GM23338 (cell line): ENCODE measurements around the gene EXOC7. TPM values are rescaled to one million over a fixed set of nuclear protein-coding genes. Genes with fewer than 3 reads are reported as not detected.

ENCODE experiments used
- ATAC-seq: fragments of 200-7000 bp; cut with Tn5 transposase; 3 replicates; pipeline ENCODE4 v1.9.1; 2020
- DNase-seq: peaks from one replicate; pipeline ENCODE4 v3.0.0-alpha.2; 2015; ENCODE audit warnings: low spot score
- H2AFZ ChIP-seq: fragments of 200-600 bp; sonication (generic); 2 replicates; pipeline ENCODE4 v1.8.0; 2016; ENCODE audit warnings: antibody characterized with exemption, mild to moderate bottlenecking, moderate library complexity
- H3F3A ChIP-seq: fragments of 200-600 bp; sonication (generic); replicated peaks from 2 replicates; pipeline ENCODE4 v1.8.0; 2017; ENCODE audit warnings: antibody characterized with exemption, mixed run types, low read depth
- H3K27ac ChIP-seq: fragments of 200-600 bp; sonication (generic); 2 replicates; pipeline ENCODE4 v1.6.1; 2016; ENCODE audit warnings: low read depth
- H3K27me3 ChIP-seq: fragments of 200-600 bp; sonication (generic); 2 replicates; pipeline ENCODE4 v1.8.0; 2016; ENCODE audit warnings: mild to moderate bottlenecking, mixed run types, moderate library complexity; ENCODE audit not compliant: insufficient read depth
- H3K36me3 ChIP-seq: fragments of 200-600 bp; sonication (generic); 2 replicates; pipeline ENCODE4 v1.8.0; 2016; ENCODE audit warnings: mild to moderate bottlenecking; ENCODE audit not compliant: insufficient read depth
- H3K4me1 ChIP-seq: fragments of 200-600 bp; sonication (generic); 2 replicates; pipeline ENCODE4 v1.8.0; 2016; ENCODE audit warnings: mild to moderate bottlenecking, moderate library complexity; ENCODE audit not compliant: insufficient read depth
- H3K4me2 ChIP-seq: fragments of 200-600 bp; sonication (generic); 2 replicates; pipeline ENCODE4 v1.7.1; 2017; ENCODE audit warnings: mixed run types
- H3K4me3 ChIP-seq: fragments of 200-600 bp; sonication (generic); 2 replicates; pipeline ENCODE4 v1.6.1; 2016; ENCODE audit warnings: mixed run types
- H3K79me2 ChIP-seq: fragments of 200-600 bp; sonication (generic); replicated peaks from 2 replicates; pipeline ENCODE4 v1.8.0; 2017; ENCODE audit warnings: mild to moderate bottlenecking; ENCODE audit not compliant: insufficient read depth
- H3K9me2 ChIP-seq: fragments of 200-600 bp; sonication (generic); 2 replicates; pipeline ENCODE4 v1.8.0; 2017; ENCODE audit not compliant: insufficient read depth
- H4K20me1 ChIP-seq: fragments of 200-600 bp; sonication (generic); replicated peaks from 2 replicates; pipeline ENCODE4 v1.8.0; 2017; ENCODE audit warnings: mild to moderate bottlenecking; ENCODE audit not compliant: insufficient read depth
- H3K27ac Mint-ChIP-seq: 2 replicates; pipeline ENCODE4 v1.8.0; 2020; ENCODE audit warnings: inconsistent platforms, mild to moderate bottlenecking, moderate library complexity, mixed read lengths
- H3K27me3 Mint-ChIP-seq: 3 replicates; pipeline ENCODE4 v1.8.0; 2022; ENCODE audit warnings: low read depth, mild to moderate bottlenecking, moderate library complexity, mixed read lengths, inconsistent platforms; ENCODE audit not compliant: insufficient read depth, poor library complexity
- H3K36me3 Mint-ChIP-seq: 3 replicates; pipeline ENCODE4 v1.8.0; 2021; ENCODE audit warnings: low read depth, mild to moderate bottlenecking, inconsistent platforms, moderate library complexity, mixed read lengths
- H3K4me1 Mint-ChIP-seq: 3 replicates; pipeline ENCODE4 v1.8.0; 2020; ENCODE audit warnings: mild to moderate bottlenecking, inconsistent platforms, mixed read lengths
- H3K4me3 Mint-ChIP-seq: 3 replicates; pipeline ENCODE4 v1.8.0; 2021; ENCODE audit warnings: moderate library complexity, mild to moderate bottlenecking, inconsistent platforms, mixed read lengths
- H3K9me3 Mint-ChIP-seq: 3 replicates; pipeline ENCODE4 v1.8.0; 2020; ENCODE audit warnings: moderate library complexity, mild to moderate bottlenecking, inconsistent platforms, mixed read lengths
- CREB1 ChIP-seq: fragments of 250-450 bp; sonication (Bioruptor Pico); IDR thresholded peaks from 2 replicates; pipeline ENCODE4 v1.5.0; 2020; ENCODE audit warnings: low read depth, mild to moderate bottlenecking, moderate library complexity
- EZH2phosphoT487 ChIP-seq: fragments of 200-600 bp; sonication (generic); IDR thresholded peaks from one replicate; pipeline ENCODE4 v1.8.1; 2018; ENCODE audit warnings: antibody characterized with exemption; ENCODE audit not compliant: unreplicated experiment
- JUNB ChIP-seq: IDR thresholded peaks from one replicate; pipeline ENCODE4 v1.6.1; 2016; ENCODE audit warnings: antibody characterized with exemption; ENCODE audit not compliant: unreplicated experiment
- NANOG ChIP-seq: IDR thresholded peaks from 2 replicates; pipeline ENCODE4 v1.6.1; 2016; ENCODE audit warnings: antibody characterized with exemption, borderline replicate concordance
- POLR2AphosphoS5 ChIP-seq: IDR thresholded peaks from 2 replicates; pipeline ENCODE4 v1.6.1; 2016; ENCODE audit warnings: antibody characterized with exemption, low read depth
- ZNF331 ChIP-seq: fragments of 250-450 bp; sonication (Bioruptor Pico); IDR thresholded peaks from 2 replicates; pipeline ENCODE4 v1.5.0; 2020; ENCODE audit warnings: low read depth, mild to moderate bottlenecking, moderate library complexity
- polyA plus RNA-seq: library from polyadenylated mRNA; unstranded; fragments of >200 nt; fragmentation: Nextera tagmentation; extraction: Ambion mirVana; gene quantifications from 2 replicates; pipeline ENCODE4 v1.2.1, GENCODE V29; 2016
- total RNA-seq: library from RNA; depleted of rRNA; stranded (reverse); fragments of >200 nt; shearing (Covaris generic); gene quantifications from 2 replicates; pipeline ENCODE4 v1.2.3, GENCODE V29; 2014
- TF ChIP-seq, protein P1 (sequence below): IDR thresholded peaks from 2 replicates; pipeline ENCODE4 v1.6.1; 2016; ENCODE audit warnings: antibody characterized with exemption
- TF ChIP-seq, protein P2 (sequence below): fragments of 250-450 bp; sonication (Bioruptor Pico); IDR thresholded peaks from 2 replicates; pipeline ENCODE4 v1.5.0; 2020; ENCODE audit warnings: mild to moderate bottlenecking, moderate library complexity
- TF ChIP-seq, protein P3 (sequence below), 2 experiments: fragments of 200-600 bp in 1 of 2; sonication (generic) in 1 of 2; conservative IDR thresholded peaks; 2 replicates each; pipeline versions ENCODE4 v1.5.1 to v1.6.1; 2016 to 2017; ENCODE audit warnings: antibody characterized with exemption in 2 of 2, low read depth in 2 of 2, mild to moderate bottlenecking in 2 of 2, moderate library complexity in 1 of 2

EXOC7 gene
- total and polyA plus RNA-seq, 2 experiments from 2014 or later = 75.4 to 77.4 TPM

DNA sequence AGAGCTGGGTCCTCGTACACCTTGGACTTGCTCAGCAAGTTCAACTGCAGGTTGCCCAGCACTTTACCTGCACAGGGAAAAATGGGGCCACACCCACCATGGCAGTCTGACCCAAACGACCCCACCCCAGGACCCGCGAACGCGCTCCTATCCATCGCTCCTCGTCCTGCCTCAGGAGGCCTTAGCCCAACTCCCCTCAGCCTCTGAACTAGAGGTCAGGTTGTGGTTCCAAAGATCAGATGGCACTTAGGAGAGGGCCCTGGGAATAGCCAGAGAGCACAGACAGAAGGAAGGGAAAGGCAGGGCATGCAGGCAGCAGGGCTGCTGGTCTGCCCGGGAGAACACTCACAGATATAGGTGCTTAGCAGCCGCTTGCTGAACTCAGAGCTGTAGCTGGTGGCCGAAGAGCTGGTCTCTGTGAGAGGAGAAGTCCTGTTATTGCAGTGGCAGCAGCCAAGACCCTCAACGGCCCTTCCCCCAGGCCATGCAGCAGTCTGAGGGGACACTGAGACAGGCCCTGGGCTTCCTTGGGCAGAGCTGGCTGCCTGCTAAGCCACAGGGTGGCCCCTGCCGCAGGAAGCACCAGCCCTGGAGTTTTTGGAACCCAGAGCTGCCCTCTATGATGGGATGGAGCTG is 17.7 kb downstream of the EXOC7 start (continued):
- TF ChIP-seq, protein P1, sequence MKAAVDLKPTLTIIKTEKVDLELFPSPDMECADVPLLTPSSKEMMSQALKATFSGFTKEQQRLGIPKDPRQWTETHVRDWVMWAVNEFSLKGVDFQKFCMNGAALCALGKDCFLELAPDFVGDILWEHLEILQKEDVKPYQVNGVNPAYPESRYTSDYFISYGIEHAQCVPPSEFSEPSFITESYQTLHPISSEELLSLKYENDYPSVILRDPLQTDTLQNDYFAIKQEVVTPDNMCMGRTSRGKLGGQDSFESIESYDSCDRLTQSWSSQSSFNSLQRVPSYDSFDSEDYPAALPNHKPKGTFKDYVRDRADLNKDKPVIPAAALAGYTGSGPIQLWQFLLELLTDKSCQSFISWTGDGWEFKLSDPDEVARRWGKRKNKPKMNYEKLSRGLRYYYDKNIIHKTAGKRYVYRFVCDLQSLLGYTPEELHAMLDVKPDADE = no peak

DNA sequence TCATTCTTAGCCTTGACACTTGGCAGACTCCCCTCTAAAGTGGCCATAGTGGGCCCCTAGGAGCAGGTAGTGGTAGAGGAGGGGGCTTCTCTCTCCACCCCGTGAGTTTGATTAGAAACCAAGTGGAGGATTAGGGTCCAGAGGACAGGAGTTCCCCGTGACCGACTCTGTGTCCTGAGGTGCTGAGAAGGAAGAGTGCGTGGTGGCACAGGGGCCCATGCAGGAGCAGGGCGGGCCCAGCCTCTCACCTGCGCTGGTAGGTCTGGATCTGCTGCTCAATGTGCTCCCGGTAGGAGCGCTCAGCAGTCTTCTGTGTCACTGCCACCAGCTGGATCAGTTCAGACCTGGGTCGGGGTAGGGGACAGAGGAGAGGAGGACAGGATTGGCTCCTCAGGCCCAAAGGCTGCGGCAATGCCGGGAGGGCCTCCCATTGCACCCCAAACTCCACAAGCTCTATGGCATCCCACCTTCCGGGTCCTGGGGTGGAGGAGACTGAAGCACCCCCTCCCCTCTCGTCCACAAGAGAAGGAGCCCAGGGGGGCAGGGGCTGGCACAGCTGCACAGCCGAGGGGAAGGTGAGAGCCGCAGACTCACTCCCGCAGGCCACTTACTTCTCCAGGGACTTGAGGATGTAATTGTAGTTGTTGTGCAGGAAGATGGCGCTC is 18.4 kb downstream of the EXOC7 start:
- peaks cover 9% of the 10 kb centered on the region for H3F3A ChIP-seq
- no peaks in the 10 kb centered on the region for H3K9me3 Mint-ChIP-seq
- no peaks in the 10 kb centered on the region for H3K27me3 ChIP-seq
- DNase-seq (no peak), ATAC-seq (no peak)
- no peak overlapping the region for H3K27ac ChIP-seq
- H3K4me3 ChIP-seq = no peak overlapping the region
- H3K4me2 ChIP-seq = no peak overlapping the region
- H3K27me3 Mint-ChIP-seq = peaks cover 24% of the 10 kb centered on the region
- H3K79me2 ChIP-seq = no peaks in the 10 kb centered on the region
- peaks cover 5% of the 10 kb centered on the region; the same call in 1 of the 2 replicates for H3K36me3 ChIP-seq
- H3K4me3 Mint-ChIP-seq = no peak overlapping the region
- H4K20me1 ChIP-seq = 0 out of 2 replicates have a peak, but pooled peaks cover 7% of the 10 kb centered on the region
- no peaks in the 10 kb centered on the region for H3K9me2 ChIP-seq
- no peak overlapping the region for H3K27ac Mint-ChIP-seq
- H3K4me1 ChIP-seq = peaks cover 10% of the 10 kb centered on the region; the same call in 1 of the 2 replicates
- peaks cover 55% of the 10 kb centered on the region for H3K36me3 Mint-ChIP-seq
- no peak for TF ChIP-seq ZNF331 (CRISPR knock-in tag)
- no peak for TF ChIP-seq POLR2AphosphoS5
- no peak for TF ChIP-seq NANOG
- TF ChIP-seq, protein P2, sequence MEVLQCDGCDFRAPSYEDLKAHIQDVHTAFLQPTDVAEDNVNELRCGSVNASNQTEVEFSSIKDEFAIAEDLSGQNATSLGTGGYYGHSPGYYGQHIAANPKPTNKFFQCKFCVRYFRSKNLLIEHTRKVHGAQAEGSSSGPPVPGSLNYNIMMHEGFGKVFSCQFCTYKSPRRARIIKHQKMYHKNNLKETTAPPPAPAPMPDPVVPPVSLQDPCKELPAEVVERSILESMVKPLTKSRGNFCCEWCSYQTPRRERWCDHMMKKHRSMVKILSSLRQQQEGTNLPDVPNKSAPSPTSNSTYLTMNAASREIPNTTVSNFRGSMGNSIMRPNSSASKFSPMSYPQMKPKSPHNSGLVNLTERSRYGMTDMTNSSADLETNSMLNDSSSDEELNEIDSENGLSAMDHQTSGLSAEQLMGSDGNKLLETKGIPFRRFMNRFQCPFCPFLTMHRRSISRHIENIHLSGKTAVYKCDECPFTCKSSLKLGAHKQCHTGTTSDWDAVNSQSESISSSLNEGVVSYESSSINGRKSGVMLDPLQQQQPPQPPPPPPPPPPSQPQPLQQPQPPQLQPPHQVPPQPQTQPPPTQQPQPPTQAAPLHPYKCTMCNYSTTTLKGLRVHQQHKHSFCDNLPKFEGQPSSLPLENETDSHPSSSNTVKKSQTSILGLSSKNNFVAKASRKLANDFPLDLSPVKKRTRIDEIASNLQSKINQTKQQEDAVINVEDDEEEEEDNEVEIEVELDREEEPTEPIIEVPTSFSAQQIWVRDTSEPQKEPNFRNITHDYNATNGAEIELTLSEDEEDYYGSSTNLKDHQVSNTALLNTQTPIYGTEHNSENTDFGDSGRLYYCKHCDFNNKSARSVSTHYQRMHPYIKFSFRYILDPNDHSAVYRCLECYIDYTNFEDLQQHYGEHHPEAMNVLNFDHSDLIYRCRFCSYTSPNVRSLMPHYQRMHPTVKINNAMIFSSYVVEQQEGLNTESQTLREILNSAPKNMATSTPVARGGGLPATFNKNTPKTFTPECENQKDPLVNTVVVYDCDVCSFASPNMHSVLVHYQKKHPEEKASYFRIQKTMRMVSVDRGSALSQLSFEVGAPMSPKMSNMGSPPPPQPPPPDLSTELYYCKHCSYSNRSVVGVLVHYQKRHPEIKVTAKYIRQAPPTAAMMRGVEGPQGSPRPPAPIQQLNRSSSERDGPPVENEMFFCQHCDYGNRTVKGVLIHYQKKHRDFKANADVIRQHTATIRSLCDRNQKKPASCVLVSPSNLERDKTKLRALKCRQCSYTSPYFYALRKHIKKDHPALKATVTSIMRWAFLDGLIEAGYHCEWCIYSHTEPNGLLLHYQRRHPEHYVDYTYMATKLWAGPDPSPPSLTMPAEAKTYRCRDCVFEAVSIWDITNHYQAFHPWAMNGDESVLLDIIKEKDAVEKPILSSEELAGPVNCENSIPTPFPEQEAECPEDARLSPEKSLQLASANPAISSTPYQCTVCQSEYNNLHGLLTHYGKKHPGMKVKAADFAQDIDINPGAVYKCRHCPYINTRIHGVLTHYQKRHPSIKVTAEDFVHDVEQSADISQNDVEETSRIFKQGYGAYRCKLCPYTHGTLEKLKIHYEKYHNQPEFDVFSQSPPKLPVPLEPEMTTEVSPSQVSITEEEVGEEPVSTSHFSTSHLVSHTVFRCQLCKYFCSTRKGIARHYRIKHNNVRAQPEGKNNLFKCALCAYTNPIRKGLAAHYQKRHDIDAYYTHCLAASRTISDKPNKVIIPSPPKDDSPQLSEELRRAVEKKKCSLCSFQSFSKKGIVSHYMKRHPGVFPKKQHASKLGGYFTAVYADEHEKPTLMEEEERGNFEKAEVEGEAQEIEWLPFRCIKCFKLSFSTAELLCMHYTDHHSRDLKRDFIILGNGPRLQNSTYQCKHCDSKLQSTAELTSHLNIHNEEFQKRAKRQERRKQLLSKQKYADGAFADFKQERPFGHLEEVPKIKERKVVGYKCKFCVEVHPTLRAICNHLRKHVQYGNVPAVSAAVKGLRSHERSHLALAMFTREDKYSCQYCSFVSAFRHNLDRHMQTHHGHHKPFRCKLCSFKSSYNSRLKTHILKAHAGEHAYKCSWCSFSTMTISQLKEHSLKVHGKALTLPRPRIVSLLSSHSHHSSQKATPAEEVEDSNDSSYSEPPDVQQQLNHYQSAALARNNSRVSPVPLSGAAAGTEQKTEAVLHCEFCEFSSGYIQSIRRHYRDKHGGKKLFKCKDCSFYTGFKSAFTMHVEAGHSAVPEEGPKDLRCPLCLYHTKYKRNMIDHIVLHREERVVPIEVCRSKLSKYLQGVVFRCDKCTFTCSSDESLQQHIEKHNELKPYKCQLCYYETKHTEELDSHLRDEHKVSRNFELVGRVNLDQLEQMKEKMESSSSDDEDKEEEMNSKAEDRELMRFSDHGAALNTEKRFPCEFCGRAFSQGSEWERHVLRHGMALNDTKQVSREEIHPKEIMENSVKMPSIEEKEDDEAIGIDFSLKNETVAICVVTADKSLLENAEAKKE (CRISPR knock-in tag) = no peak
- no peak for TF ChIP-seq EZH2phosphoT487
- no peak for TF ChIP-seq CREB1 (CRISPR knock-in tag)
- TF ChIP-seq, protein P3, sequence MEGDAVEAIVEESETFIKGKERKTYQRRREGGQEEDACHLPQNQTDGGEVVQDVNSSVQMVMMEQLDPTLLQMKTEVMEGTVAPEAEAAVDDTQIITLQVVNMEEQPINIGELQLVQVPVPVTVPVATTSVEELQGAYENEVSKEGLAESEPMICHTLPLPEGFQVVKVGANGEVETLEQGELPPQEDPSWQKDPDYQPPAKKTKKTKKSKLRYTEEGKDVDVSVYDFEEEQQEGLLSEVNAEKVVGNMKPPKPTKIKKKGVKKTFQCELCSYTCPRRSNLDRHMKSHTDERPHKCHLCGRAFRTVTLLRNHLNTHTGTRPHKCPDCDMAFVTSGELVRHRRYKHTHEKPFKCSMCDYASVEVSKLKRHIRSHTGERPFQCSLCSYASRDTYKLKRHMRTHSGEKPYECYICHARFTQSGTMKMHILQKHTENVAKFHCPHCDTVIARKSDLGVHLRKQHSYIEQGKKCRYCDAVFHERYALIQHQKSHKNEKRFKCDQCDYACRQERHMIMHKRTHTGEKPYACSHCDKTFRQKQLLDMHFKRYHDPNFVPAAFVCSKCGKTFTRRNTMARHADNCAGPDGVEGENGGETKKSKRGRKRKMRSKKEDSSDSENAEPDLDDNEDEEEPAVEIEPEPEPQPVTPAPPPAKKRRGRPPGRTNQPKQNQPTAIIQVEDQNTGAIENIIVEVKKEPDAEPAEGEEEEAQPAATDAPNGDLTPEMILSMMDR (conservative IDR thresholded peaks at IDR 0.05; ENCODE audit: low read depth in 2 of 2) = no peak
- TF ChIP-seq, protein P1 = no peak
- TF ChIP-seq JUNB = no peak
- peaks cover 13% of the 10 kb centered on the region for H3K4me1 Mint-ChIP-seq
- H2AFZ ChIP-seq = no peak overlapping the region
